K562 (cell line): ENCODE measurements around the gene SPINK9. TPM values are rescaled to one million over a fixed set of nuclear protein-coding genes. Genes with fewer than 3 reads are reported as not detected.

Experiments
- CEBPB ChIP-seq: fragments of 450-650 bp; IDR thresholded peaks from 2 replicates; pipeline ENCODE4 v1.6.1; 2016; ENCODE audit warnings: missing genetic modification characterization, missing compliant biosample characterization
- EWSR1 ChIP-seq: fragments of 450-650 bp; IDR thresholded peaks from 2 replicates; pipeline ENCODE4 v1.6.1; 2018; ENCODE audit warnings: borderline replicate concordance, mild to moderate bottlenecking, low read depth, moderate library complexity; ENCODE audit not compliant: partially characterized antibody
- KDM4B ChIP-seq, 2 experiments: fragments of 450-650 bp in 1 of 2; sonication (generic) in 1 of 2; IDR thresholded peaks; 2 replicates each; pipeline ENCODE4 v1.6.1; 2016 to 2017; ENCODE audit warnings: borderline replicate concordance in 2 of 2, antibody characterized with exemption in 1 of 2, low read depth in 1 of 2, mild to moderate bottlenecking in 1 of 2
- TARDBP ChIP-seq: fragments of 450-650 bp; IDR thresholded peaks from 2 replicates; pipeline ENCODE4 v1.6.1; 2016
- ZNF41 ChIP-seq: fragments of 250-450 bp; sonication (Bioruptor Pico); conservative IDR thresholded peaks from 2 replicates; pipeline ENCODE4 v1.4.0; 2020; ENCODE audit warnings: mild to moderate bottlenecking
- polyA plus RNA-seq, 8 experiments: library from polyadenylated mRNA; depleted of rRNA in 4 of 8; stranded (reverse) in 5 of 8; unstranded in 3 of 8; fragments of >200 nt; fragmentation: Nextera tagmentation in 2 of 8; fragmentation: Illumina TruSeq in 1 of 8; extraction: Ambion mirVana in 2 of 8; extraction: Trizol in 1 of 8; gene quantifications; 2 replicates each; pipeline versions ENCODE4 v1.2.1 to v1.2.3, GENCODE V29; 2011 to 2014; ENCODE audit warnings: inconsistent platforms in 1 of 8, missing spikeins in 1 of 8
- total RNA-seq, 7 experiments: library from RNA; depleted of rRNA in 6 of 7; stranded (reverse); fragments of >200 nt in 6 of 7; fragmentation: Illumina TruSeq in 2 of 7; extraction: Trizol in 2 of 7; gene quantifications; 2 replicates each; pipeline versions ENCODE4 v1.2.1 to v1.2.3, GENCODE V29; 2011 to 2021; ENCODE audit warnings: low replicate concordance in 1 of 7
- TF ChIP-seq, protein P1 (sequence below), 3 experiments: fragments of 200-800 bp in 1 of 3; fragments of 250-450 bp in 1 of 3; fragments of 450-650 bp in 1 of 3; sonication (Bioruptor Pico) in 1 of 3; sonication (Bioruptor generic) in 1 of 3; formaldehyde crosslinking in 1 of 3; IDR thresholded peaks; 2 replicates each; pipeline versions ENCODE4 v1.6.1 to v1.8.0; 2016 to 2022; ENCODE audit warnings: mild to moderate bottlenecking in 2 of 3, missing genetic modification characterization in 2 of 3, missing compliant biosample characterization in 1 of 3, moderate library complexity in 1 of 3
- TF ChIP-seq, protein P2 (sequence below): IDR thresholded peaks from 2 replicates; pipeline ENCODE4 v1.6.1; 2011; ENCODE audit warnings: borderline replicate concordance, low read depth, mild to moderate bottlenecking, moderate library complexity, low read length; ENCODE audit not compliant: insufficient read depth, poor library complexity, severe bottlenecking

The SPINK9 gene
- total and polyA plus RNA-seq, 9 of the 15 experiments (the other 6 are each of a cell fraction or from before 2014, with no cell fraction given), result not detected

DNA sequence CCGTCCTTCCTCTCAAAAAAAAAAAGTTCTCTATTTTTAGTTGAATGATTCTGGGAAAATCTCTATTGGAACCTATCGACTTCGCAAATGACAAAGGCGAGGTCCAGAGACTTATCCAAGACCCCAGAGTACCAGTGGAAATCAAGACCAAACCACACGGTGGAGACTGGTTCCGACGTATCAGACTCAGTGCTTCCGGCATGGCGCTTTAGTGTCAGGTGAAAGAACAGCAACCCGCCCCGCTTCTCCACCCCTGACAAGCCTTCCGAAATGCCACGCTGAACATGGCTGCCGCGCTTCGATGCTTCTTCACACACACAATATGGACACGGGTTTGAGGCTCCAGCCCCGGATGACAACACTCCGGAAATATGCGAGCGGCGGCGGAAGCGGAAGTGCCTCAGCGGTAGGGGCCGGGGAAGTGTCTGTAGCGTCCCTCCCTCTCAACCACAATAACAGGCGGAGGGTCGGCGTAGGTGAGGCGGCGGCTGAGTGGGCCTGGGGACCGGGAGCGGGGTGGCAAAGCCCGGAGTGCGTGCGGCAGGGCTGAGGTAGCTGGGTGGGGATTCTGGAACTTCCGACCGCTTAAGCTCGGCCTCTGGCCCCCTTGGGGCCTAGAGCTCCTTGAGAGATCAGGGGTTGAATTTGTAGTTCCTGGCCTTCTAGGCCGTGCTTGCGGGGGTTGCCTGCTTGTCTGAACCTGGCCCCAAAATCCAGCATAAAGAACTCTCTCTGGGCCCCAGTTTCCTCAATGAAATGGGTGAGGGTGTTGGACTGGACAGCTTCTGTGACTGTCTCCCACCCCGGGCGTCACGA lies 48.4 kb downstream of the SPINK9 start, which contains the start of gene FBXO38 (continued):
- TF ChIP-seq, protein P1, sequence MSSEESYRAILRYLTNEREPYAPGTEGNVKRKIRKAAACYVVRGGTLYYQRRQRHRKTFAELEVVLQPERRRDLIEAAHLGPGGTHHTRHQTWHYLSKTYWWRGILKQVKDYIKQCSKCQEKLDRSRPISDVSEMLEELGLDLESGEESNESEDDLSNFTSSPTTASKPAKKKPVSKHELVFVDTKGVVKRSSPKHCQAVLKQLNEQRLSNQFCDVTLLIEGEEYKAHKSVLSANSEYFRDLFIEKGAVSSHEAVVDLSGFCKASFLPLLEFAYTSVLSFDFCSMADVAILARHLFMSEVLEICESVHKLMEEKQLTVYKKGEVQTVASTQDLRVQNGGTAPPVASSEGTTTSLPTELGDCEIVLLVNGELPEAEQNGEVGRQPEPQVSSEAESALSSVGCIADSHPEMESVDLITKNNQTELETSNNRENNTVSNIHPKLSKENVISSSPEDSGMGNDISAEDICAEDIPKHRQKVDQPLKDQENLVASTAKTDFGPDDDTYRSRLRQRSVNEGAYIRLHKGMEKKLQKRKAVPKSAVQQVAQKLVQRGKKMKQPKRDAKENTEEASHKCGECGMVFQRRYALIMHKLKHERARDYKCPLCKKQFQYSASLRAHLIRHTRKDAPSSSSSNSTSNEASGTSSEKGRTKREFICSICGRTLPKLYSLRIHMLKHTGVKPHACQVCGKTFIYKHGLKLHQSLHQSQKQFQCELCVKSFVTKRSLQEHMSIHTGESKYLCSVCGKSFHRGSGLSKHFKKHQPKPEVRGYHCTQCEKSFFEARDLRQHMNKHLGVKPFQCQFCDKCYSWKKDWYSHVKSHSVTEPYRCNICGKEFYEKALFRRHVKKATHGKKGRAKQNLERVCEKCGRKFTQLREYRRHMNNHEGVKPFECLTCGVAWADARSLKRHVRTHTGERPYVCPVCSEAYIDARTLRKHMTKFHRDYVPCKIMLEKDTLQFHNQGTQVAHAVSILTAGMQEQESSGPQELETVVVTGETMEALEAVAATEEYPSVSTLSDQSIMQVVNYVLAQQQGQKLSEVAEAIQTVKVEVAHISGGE (CRISPR knock-in tag; IDR thresholded peaks at IDR 0.05), result peak in 2 of 3 experiments; percentile 81 to 95; a peak in 5 of 6 replicates
- TF ChIP-seq, protein P2, sequence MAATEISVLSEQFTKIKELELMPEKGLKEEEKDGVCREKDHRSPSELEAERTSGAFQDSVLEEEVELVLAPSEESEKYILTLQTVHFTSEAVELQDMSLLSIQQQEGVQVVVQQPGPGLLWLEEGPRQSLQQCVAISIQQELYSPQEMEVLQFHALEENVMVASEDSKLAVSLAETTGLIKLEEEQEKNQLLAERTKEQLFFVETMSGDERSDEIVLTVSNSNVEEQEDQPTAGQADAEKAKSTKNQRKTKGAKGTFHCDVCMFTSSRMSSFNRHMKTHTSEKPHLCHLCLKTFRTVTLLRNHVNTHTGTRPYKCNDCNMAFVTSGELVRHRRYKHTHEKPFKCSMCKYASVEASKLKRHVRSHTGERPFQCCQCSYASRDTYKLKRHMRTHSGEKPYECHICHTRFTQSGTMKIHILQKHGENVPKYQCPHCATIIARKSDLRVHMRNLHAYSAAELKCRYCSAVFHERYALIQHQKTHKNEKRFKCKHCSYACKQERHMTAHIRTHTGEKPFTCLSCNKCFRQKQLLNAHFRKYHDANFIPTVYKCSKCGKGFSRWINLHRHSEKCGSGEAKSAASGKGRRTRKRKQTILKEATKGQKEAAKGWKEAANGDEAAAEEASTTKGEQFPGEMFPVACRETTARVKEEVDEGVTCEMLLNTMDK, result peak; percentile 1
- TF ChIP-seq TARDBP, result peak; percentile 33; the same call in 1 of the 2 replicates
- TF ChIP-seq KDM4B (IDR thresholded peaks at IDR 0.05; ENCODE audit: borderline replicate concordance in 2 of 2, low read depth in 1 of 2), result peak in 1 of 2 experiments; percentile 76; a peak in 1 of 4 replicates
- TF ChIP-seq EWSR1, result no peak
- TF ChIP-seq CEBPB (tag), result peak; percentile 65
- no peak for TF ChIP-seq ZNF41 (CRISPR knock-in tag)
